Cerebellar nuclear complex (tissue), 1 donor: ENCODE data around the gene GALNT9.
A peak's percentile ranks its signal among the peaks of the same experiment; 100 is the strongest.
"Not testable (repeated sequence)": the region's sequence is repeated elsewhere in the genome, so short reads cannot be mapped to it uniquely, and the experiment has no call there.

ENCODE experiments used
- DNase-seq, 2 experiments: peaks; one replicate each; lab custom pipeline; 2025; lab: John Stamatoyannopoulos, UW

Gene GALNT9

GRCh38 chr12:132264086-132265010, 65.0 kb downstream of the GALNT9 start:
- DNase-seq, result peak; percentile 38 to 51

GRCh38 chr12:132263451-132264049, 65.8 kb downstream of the GALNT9 start:
- no peak for DNase-seq

- no peak for DNase-seq
These were observed 66.4 kb downstream of the GALNT9 start for GRCh38 chr12:132263061-132263360.

- no peak for DNase-seq
These were observed 66.9 kb downstream of the GALNT9 start for GRCh38 chr12:132262256-132263060.

- DNase-seq, result no peak
These were observed 67.9 kb downstream of the GALNT9 start for GRCh38 chr12:132261328-132262138.

GRCh38 chr12:132260721-132261120, 68.7 kb downstream of the GALNT9 start:
- DNase-seq, result no peak

- no peak for DNase-seq
These were observed 69.3 kb downstream of the GALNT9 start for GRCh38 chr12:132259872-132260695.

GRCh38 chr12:132259364-132259871, 70.0 kb downstream of the GALNT9 start:
- DNase-seq, result no peak

- no peak for DNase-seq
These were observed 70.8 kb downstream of the GALNT9 start for GRCh38 chr12:132258543-132258942.

GRCh38 chr12:132257955-132258490, 71.4 kb downstream of the GALNT9 start:
- DNase-seq, result no peak

GRCh38 chr12:132257206-132257954, 72.0 kb downstream of the GALNT9 start:
- no peak for DNase-seq

GRCh38 chr12:132256646-132257045, 72.7 kb downstream of the GALNT9 start:
- no peak for DNase-seq

- no peak for DNase-seq
These were observed 73.7 kb downstream of the GALNT9 start for GRCh38 chr12:132255642-132256041.

- DNase-seq, result no peak
These were observed 75.5 kb downstream of the GALNT9 start for GRCh38 chr12:132253698-132254480.

GRCh38 chr12:132252981-132253380, 76.4 kb downstream of the GALNT9 start:
- not testable (repeated sequence) for DNase-seq

- DNase-seq, result no peak
These were observed 77.5 kb downstream of the GALNT9 start for GRCh38 chr12:132251741-132252490.

- DNase-seq, result no peak
These were observed 78.1 kb downstream of the GALNT9 start for GRCh38 chr12:132251310-132251709.

GRCh38 chr12:132250707-132251106, 78.7 kb downstream of the GALNT9 start:
- no peak for DNase-seq
